HL-60 (cell line): ENCODE data around the gene LRRC55.

Source experiments
- CTCF ChIP-seq: IDR thresholded peaks from one replicate; pipeline ENCODE4 v1.5.1; 2011; ENCODE audit warnings: low read length, control low read depth, inconsistent platforms; ENCODE audit not compliant: insufficient read depth
- POLR2AphosphoS5 ChIP-seq: IDR thresholded peaks from 2 replicates; pipeline ENCODE4 v1.6.1; 2012; ENCODE audit warnings: low read depth

GRCh38 chr11:57213342-57214097, 31.8 kb downstream of the LRRC55 start:
- TF ChIP-seq CTCF (no peak), POLR2AphosphoS5 (no peak)
